GM18526 (cell line): ENCODE results near the gene PITPNM3.

ENCODE experiments used
- POLR2A ChIP-seq: IDR thresholded peaks from 3 replicates; pipeline ENCODE4 v1.6.1; 2011; ENCODE audit not compliant: insufficient read length; ENCODE audit errors: extremely low read depth

The PITPNM3 gene

DNA sequence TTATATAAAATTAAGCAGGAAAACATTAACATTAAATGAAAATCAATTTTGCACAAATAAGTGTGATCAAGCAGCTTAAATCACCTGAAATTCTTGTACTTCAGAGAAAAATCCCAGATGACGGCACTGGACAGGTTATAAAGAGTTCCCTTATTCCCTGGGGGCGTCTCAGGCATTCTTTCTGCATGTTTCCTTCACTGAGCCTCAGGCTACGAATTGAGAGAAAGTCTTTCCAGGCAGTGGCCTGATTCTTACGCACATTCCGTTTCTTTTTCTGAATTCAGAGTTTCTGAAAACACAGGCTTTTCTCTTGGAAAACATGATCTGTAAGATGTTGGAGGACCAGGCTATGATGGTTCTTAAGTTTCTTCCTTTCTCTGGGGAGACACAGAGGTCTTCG is 22.1 kb upstream of the PITPNM3 start:
- no peak for TF ChIP-seq POLR2A

- TF ChIP-seq POLR2A: no peak
Observed at GRCh38 chr17:6577686-6578263, 21.4 kb upstream of the PITPNM3 start.

GRCh38 chr17:6576038-6576785 is 19.9 kb upstream of the PITPNM3 start:
- TF ChIP-seq POLR2A: no peak

DNA sequence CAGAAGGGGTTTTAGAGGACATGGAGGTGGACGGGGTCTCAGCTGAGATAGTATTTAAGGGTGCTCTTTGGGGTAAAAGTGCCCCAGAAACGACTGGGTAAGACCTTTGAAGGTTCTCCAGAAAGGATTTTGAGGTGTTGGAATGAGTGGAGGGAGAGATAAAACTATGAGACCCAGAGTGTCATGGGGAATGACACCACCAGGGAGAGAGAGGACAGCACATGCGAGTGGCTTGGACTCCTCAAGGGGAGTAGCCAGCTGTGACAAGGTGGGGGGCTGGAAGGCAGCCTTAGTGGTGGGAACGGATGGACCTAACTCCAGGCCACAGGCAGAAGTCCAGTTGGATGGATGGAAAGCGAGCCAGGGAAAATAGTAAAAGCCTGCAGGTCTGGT is 19.2 kb upstream of the PITPNM3 start:
- no peak for TF ChIP-seq POLR2A

DNA sequence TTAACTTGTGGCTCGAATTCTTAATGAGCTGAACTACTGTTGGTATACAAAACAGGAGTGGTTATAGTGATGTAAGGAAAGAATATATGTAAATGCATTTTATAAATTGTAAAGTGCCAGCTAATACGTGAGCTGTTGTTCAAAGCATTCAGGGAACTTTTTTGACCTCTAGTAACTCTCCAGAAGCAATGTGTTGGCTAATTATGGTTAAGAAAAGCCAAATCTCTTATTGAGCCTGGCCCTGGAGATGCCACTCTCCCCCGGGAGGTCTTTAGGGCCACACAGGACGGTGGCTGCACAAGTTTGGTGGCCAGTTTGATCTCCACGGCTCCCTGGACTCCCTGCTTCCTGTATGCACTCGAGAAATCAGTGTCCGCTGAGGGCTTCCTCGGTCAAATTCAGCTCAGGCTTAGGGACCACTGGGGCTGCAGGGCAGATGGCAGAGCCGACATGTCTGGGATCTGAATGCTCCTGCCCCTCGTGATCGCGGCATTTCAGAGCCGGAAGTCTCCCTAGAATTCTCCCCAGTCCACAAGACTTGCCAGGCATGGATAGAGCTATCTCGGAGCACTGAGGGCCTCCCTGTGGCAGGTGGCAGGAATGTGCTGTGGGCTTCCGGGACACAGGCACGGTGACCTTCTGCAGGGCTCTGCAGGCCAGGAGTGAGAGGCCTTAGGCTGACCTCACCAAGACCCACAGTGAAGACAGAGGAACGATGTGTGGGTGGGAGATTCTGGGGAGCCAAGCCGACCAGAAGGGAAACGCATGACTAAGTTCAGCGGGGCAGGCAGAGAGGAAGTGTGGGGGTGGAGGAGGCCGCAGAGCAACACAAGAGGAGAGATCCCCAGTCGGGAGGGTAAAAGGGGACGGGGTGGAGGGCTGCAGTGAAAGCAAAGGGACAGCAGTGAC is 18.6 kb upstream of the PITPNM3 start:
- no peak for TF ChIP-seq POLR2A

DNA sequence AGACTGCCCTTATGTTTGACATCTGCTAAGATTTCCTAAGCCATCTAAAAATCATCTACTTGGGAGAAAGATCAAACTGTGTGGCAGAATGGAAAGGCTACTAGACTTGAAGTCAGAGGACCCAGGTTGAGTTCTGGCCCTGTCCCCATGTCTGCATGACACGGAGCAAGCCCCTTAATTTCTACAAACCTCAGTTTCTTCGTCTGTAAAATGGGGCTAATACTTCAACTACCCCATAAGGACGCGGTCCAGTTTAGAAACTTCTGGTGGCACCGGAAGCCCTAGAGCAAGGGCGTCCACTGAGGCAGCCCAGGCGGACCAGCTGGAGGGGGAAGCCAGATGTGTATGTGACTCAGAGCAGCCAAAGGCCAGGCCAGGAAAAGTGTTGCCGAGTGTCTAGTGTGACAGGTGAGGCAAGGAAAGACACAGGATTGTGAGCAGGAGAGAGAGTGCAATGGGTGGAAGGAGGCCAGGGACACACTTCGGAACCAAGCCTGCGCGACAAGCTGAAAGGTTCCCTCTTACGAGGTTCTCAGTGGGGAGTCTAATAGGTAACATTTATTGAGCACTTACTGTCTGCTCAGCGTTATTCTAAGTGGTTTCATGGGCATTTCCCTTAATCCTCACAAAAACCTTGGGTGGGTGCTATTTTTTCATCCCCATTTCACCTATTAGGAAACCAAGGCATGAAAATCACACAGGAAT is 17.8 kb upstream of the PITPNM3 start:
- no peak for TF ChIP-seq POLR2A

DNA sequence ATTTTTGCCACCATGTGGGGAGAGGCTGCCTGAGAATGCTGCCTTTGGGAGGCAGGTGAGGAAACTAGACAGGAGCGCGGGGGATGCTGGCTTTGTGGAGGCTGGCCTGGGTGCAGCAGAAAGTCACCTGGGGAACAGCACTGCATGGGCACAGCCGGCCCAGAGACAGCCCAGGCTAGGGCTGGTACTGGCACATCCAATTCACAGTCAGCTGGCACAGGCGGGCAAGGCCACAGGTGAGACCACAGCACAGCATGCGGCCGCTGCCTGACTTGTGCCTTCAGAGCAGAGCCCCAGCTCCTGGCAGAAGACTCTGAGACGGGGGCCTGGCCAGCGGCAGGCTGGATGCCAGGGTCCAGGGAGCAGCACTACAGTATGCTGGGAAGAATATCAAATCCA is 16.6 kb upstream of the PITPNM3 start:
- no peak for TF ChIP-seq POLR2A

DNA sequence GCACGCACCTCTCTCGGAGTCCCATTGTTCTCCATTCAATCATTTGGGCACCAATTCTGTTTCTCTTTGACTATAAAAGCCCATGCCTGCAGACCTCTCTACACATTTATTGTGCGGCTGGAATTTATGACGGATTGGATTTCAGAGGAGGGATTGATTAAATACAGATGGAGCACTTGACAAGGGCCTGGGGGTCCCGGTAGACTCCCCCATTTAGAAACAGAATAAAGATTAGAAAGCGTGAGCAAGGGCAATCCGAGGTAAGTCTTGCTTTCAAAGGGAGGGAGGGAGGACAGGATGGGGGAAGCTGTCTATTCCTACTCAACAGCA is 15.1 kb upstream of the PITPNM3 start:
- no peak for TF ChIP-seq POLR2A

- TF ChIP-seq POLR2A: no peak
Observed at GRCh38 chr17:6570731-6571451, 14.5 kb upstream of the PITPNM3 start.

DNA sequence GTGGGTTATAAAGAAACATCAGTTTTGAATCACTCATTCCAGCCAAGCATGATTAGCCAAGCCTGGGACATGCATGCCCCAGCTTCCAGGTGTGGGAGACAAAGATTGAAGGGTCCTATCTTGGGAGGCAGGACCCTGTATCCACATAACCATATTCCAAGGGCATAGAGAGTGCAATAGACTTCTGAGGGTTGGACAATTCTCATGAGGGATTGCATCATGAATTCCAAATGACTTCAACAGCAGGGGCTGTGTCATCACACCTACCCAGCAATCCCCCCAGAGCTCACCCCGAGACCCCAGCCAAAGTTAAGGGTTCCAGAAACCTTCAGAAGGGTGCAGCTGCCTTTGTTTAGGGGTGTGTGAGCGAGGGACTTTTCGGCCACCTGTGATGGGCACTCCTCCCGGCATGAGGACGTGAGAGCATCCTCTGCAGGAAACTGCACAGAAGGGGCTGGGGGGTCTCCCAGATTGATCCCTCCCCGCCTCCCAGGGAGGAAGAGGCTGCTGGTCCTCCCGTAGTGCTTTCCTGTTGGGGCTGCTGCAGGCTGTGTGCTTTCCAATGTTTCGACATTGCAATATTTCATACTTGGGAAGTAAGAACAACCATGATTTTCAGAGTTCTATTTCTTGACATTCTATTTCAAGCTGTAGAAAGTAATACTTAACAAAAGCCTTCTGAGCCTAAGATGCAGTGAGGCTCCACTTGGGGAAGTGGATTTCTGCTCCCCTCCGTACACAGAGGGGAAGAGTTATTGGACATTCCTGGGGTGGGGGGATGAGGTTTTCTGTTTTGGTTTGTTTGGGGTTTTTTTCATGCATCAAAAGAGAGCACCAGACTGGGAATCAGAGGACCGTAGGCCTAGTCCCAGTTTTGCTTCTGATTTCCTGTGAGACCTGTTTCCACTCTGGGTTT is 13.3 kb upstream of the PITPNM3 start:
- TF ChIP-seq POLR2A: no peak

DNA sequence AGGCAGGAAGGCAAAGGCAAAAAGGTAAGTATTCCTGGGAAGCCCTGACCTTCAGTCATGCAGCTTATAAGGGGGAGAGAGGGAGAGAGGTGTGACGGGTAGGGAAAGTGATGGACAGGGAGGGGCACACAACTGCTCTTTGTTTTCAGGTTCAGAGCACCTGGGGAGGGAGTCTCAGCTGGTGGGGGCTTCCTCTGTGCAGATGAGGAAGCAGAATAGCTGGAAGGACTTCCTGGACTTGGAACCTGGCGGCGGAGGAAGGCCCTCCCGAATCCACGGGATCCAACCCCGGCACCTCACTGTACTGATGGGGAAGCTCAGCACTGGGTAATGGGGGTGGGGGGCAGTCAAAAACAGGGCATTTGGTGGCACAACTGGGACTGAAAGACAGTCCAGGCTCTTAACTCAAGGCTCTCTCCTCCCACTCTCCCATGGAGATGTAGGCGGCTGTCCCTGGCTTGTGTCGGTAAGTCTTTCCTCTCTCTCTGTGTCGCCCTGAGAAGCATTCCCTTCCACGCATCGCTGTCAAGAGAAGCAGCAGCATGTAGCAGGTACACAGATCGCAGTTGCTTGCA is 11.9 kb upstream of the PITPNM3 start:
- TF ChIP-seq POLR2A: no peak

DNA sequence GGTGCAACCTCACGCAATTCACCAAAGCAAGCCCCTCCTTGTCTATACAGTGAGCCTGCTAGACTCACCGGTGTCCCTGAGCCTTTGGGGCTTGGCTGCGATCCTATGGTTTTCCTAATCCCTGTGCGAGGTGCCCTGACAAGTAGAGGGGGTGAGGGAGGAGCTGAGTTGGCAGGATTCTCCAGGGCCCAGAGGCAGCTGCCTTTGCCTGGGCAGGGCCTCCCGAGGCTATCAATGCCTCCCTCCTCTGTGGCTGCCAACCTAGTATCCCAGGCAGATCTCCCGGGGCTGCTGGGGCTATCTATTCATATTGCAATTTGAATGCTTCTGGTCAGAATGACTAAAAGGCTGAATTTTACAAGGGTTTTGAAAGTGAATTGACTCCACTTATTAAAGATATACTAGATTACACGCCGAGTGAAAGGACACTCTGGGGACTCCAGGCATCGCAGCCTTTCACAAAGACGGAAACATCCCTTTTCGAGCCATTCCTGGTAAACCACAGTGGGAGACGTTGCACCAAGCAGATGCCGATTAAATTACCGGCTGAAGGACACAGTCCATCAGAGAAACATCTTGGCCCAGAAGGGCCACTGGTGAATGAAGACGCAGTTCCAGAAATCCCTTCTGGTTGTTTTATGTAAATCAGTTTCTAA is 11.3 kb upstream of the PITPNM3 start:
- no peak for TF ChIP-seq POLR2A

DNA sequence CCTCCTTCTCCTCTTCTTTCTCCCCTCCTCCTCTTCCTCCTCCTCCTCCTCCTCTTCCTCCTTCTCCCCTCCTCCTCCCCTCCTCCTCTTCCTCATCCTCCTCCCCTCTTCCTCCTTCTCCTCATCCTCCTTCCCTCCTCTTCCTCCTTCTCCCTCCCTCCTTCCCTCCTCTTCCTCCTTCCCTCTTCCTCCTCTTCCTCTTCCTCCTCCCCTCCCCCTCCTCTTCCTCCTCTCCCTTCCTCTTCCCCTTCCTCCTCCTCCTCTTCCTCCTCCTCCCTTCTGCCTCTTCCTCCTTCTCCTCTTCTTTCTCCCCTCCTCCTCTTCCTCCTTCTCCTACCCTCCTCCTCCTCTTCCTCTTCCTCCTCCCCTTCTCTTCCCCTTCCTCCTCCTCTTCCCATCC is 5.1 kb upstream of the PITPNM3 start:
- no peak for TF ChIP-seq POLR2A
